Vagina (tissue), 2 donors: Measurements from ENCODE around the gene HOXA9.

ENCODE experiments used
- POLR2AphosphoS5 ChIP-seq, 2 donors: sonication (generic); formaldehyde crosslinking; IDR thresholded peaks; one replicate each; pipeline ENCODE4 v1.9.0; 2017; ENCODE audit warnings: antibody characterized with exemption in 2 of 2, mild to moderate bottlenecking in 2 of 2, low read depth in 1 of 2; ENCODE audit not compliant: insufficient read depth in 1 of 2
- TF ChIP-seq, protein P1 (sequence below), 3 experiments: fragments of 450-650 bp in 2 of 3; fragments of 200-600 bp in 1 of 3; sonication (generic) in 1 of 3; IDR thresholded peaks; one replicate each; pipeline ENCODE4 v1.5.1; 2017 to 2019; ENCODE audit warnings: antibody characterized with exemption in 3 of 3, mild to moderate bottlenecking in 2 of 3, moderate library complexity in 2 of 3

DNA sequence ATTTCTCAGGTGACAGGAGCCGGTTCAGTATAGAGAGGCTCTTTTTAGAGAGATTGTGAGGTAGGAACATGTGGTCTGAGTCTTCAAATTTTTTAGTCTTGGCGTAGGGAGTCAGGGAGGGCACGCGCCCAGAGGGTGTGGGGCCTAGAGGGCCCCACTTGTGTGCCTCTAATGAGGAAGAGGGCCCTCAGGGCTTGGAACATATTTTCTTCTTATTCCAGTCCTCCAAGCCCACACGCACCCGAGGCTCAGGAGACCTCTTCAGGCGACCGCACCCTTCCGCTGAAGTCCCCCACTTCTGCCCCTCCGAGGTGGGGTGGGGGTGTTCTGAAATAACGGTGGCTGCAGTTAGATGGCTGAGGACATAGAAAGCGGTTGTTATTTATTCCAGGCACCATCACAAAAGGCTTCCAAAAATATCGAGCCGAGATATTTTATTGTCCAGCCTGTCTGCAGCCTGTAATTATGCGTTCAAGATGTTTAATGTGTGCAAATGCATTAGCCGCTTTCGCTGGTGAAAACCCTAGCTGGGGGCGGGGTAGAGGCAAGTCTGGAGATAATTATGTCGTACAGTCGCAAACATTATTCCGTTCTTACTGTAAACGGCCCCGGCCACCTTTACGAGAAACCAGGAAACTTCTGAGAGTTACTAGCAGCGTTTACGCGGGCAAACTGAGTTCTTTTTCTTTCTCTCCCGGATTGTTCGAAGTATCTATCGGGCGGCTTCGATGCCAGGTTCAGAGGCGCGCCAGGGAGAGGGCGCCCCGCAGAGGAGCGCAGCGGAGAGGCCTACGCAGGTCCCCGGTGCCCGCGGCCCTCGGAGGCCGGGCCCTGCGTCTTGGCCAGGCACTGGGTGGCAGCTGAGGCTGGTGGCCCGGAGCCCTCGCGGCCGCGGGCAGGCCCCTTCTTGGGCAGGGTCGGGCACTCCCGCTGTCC is 47.4 kb upstream of the HOXA9 start:
- TF ChIP-seq, protein P1, sequence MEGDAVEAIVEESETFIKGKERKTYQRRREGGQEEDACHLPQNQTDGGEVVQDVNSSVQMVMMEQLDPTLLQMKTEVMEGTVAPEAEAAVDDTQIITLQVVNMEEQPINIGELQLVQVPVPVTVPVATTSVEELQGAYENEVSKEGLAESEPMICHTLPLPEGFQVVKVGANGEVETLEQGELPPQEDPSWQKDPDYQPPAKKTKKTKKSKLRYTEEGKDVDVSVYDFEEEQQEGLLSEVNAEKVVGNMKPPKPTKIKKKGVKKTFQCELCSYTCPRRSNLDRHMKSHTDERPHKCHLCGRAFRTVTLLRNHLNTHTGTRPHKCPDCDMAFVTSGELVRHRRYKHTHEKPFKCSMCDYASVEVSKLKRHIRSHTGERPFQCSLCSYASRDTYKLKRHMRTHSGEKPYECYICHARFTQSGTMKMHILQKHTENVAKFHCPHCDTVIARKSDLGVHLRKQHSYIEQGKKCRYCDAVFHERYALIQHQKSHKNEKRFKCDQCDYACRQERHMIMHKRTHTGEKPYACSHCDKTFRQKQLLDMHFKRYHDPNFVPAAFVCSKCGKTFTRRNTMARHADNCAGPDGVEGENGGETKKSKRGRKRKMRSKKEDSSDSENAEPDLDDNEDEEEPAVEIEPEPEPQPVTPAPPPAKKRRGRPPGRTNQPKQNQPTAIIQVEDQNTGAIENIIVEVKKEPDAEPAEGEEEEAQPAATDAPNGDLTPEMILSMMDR (IDR thresholded peaks at IDR 0.05): no peak
- no peak for TF ChIP-seq POLR2AphosphoS5 (IDR thresholded peaks at IDR 0.05; ENCODE audit: insufficient read depth in 1 of 2, low read depth in 1 of 2)
